DND-41 (cell line): Measurements from ENCODE around the gene MED10.

Source experiments
- EZH2 ChIP-seq: IDR thresholded peaks from 3 replicates; pipeline ENCODE4 v1.6.1; 2012; ENCODE audit warnings: borderline replicate concordance, low read depth, mild to moderate bottlenecking, moderate library complexity, low read length, inconsistent platforms; ENCODE audit not compliant: severe bottlenecking
- TF ChIP-seq, protein P1 (sequence below): IDR thresholded peaks from 2 replicates; pipeline ENCODE4 v1.5.1; 2012; ENCODE audit warnings: borderline replicate concordance, low read length, moderate library complexity, mild to moderate bottlenecking; ENCODE audit not compliant: poor library complexity, severe bottlenecking; ENCODE audit errors: extremely low read depth

DNA sequence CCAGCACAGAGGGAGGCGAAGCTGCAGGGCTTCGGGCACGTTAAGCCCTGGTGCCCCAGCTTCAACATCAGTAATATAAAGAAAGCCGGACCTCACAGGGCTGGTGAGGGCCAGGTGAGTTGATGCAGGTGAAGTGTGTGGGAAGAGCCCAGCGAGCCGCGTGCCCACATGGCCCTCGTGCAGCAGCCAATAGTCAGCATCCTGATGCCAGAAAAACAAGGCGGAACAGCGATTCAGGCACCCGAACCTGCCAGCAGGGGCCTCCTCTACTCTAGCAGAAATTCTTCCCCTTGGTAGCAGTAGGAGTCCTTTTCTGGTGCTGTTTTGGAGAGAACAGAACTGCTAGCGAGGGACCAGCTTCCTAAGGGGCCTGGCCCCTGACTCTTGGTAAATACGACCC is 7.8 kb downstream of the MED10 start:
- TF ChIP-seq, protein P1, sequence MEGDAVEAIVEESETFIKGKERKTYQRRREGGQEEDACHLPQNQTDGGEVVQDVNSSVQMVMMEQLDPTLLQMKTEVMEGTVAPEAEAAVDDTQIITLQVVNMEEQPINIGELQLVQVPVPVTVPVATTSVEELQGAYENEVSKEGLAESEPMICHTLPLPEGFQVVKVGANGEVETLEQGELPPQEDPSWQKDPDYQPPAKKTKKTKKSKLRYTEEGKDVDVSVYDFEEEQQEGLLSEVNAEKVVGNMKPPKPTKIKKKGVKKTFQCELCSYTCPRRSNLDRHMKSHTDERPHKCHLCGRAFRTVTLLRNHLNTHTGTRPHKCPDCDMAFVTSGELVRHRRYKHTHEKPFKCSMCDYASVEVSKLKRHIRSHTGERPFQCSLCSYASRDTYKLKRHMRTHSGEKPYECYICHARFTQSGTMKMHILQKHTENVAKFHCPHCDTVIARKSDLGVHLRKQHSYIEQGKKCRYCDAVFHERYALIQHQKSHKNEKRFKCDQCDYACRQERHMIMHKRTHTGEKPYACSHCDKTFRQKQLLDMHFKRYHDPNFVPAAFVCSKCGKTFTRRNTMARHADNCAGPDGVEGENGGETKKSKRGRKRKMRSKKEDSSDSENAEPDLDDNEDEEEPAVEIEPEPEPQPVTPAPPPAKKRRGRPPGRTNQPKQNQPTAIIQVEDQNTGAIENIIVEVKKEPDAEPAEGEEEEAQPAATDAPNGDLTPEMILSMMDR, result no peak
- TF ChIP-seq EZH2, result no peak
